Liver (tissue), 9 donors: ENCODE measurements around the gene PRPSAP2. TPM values are rescaled to one million over a fixed set of nuclear protein-coding genes. Genes with fewer than 3 reads are reported as not detected.

Experiments used
- DNase-seq: peaks from one replicate; pipeline ENCODE4 v3.0.0-alpha.2; 2017; ENCODE audit warnings: low spot score
- H3K27ac ChIP-seq, 2 donors: one replicate each; pipeline ENCODE4 v1.7.0; 2013; ENCODE audit warnings: inconsistent platforms in 2 of 2, low read length in 2 of 2, control low read depth in 1 of 2, low read depth in 1 of 2, mild to moderate bottlenecking in 1 of 2
- H3K27me3 ChIP-seq, 4 donors: one replicate each; pipeline versions ENCODE4 v1.6.1 to v1.7.0; 2013; ENCODE audit warnings: low read length in 3 of 4, inconsistent platforms in 1 of 4, mild to moderate bottlenecking in 1 of 4, moderate library complexity in 1 of 4; ENCODE audit not compliant: control insufficient read depth in 4 of 4, insufficient read depth in 4 of 4
- H3K36me3 ChIP-seq, 4 donors: one replicate each; pipeline versions ENCODE4 v1.6.1 to v1.7.0; 2013; ENCODE audit warnings: low read length in 3 of 4, mild to moderate bottlenecking in 3 of 4, low read depth in 1 of 4, moderate library complexity in 1 of 4; ENCODE audit not compliant: control insufficient read depth in 4 of 4, insufficient read depth in 3 of 4
- H3K4me1 ChIP-seq, 4 donors: one replicate each; pipeline versions ENCODE4 v1.6.1 to v1.7.0; 2013; ENCODE audit warnings: low read length in 3 of 4, mild to moderate bottlenecking in 3 of 4, moderate library complexity in 1 of 4; ENCODE audit not compliant: control insufficient read depth in 4 of 4, insufficient read depth in 4 of 4
- H3K4me3 ChIP-seq, 3 donors: one replicate each; pipeline versions ENCODE4 v1.6.1 to v1.7.0; 2013; ENCODE audit warnings: low read length in 3 of 3, control low read depth in 1 of 3, low read depth in 1 of 3, mild to moderate bottlenecking in 1 of 3
- H3K9ac ChIP-seq, 2 donors: one replicate each; pipeline ENCODE4 v1.7.0; 2013; ENCODE audit warnings: low read length in 2 of 2, mild to moderate bottlenecking in 2 of 2, moderate library complexity in 2 of 2, control low read depth in 1 of 2, low read depth in 1 of 2
- H3K9me3 ChIP-seq, 4 donors: one replicate each; pipeline versions ENCODE4 v1.6.1 to v1.7.0; 2013; ENCODE audit warnings: low read length in 3 of 4; ENCODE audit not compliant: control insufficient read depth in 4 of 4
- FOXA1 ChIP-seq: IDR thresholded peaks from 2 replicates; pipeline ENCODE4 v1.6.1; 2016; ENCODE audit warnings: antibody characterized with exemption
- FOXA2 ChIP-seq: IDR thresholded peaks from 2 replicates; pipeline ENCODE4 v1.6.1; 2016; ENCODE audit warnings: antibody characterized with exemption
- GABPA ChIP-seq, 2 donors: IDR thresholded peaks in 1 of 2; conservative IDR thresholded peaks in 1 of 2; 2 replicates each; pipeline ENCODE4 v1.6.1; 2016; ENCODE audit warnings: antibody characterized with exemption in 2 of 2, mild to moderate bottlenecking in 1 of 2, moderate library complexity in 1 of 2
- HNF4A ChIP-seq, 2 donors: conservative IDR thresholded peaks; 2 replicates each; pipeline ENCODE4 v1.6.1; 2016; ENCODE audit warnings: antibody characterized with exemption in 2 of 2, mild to moderate bottlenecking in 2 of 2
- HNF4G ChIP-seq: IDR thresholded peaks from 2 replicates; pipeline ENCODE4 v1.6.1; 2016; ENCODE audit warnings: antibody characterized with exemption
- JUND ChIP-seq, 2 donors: IDR thresholded peaks; 2 replicates each; pipeline ENCODE4 v1.6.1; 2016; ENCODE audit warnings: antibody characterized with exemption in 2 of 2
- NR2F2 ChIP-seq: IDR thresholded peaks from 2 replicates; pipeline ENCODE4 v1.6.1; 2016; ENCODE audit warnings: antibody characterized with exemption
- RAD21 ChIP-seq, 2 donors: IDR thresholded peaks; 2 replicates each; pipeline ENCODE4 v1.6.1; 2016; ENCODE audit warnings: antibody characterized with exemption in 2 of 2, mild to moderate bottlenecking in 2 of 2
- RXRA ChIP-seq, 2 donors: IDR thresholded peaks; 2 replicates each; pipeline ENCODE4 v1.6.1; 2017 to 2018; ENCODE audit warnings: antibody characterized with exemption in 2 of 2, mild to moderate bottlenecking in 1 of 2
- SP1 ChIP-seq: IDR thresholded peaks from 2 replicates; pipeline ENCODE4 v1.6.1; 2018; ENCODE audit warnings: antibody characterized with exemption, mild to moderate bottlenecking
- TAF1 ChIP-seq: conservative IDR thresholded peaks from 2 replicates; pipeline ENCODE4 v1.6.1; 2016; ENCODE audit warnings: antibody characterized with exemption, mild to moderate bottlenecking
- YY1 ChIP-seq: IDR thresholded peaks from 2 replicates; pipeline ENCODE4 v1.6.1; 2016; ENCODE audit warnings: antibody characterized with exemption, mild to moderate bottlenecking
- WGBS: extraction: QIAGEN DNeasy Blood & Tissue Kit; methylation state at CpG from one replicate; pipeline ENCODE4 v1.1.7; 2013; 5-methylcytosine and 5-hydroxymethylcytosine counted together
- polyA plus RNA-seq, 2 donors: library from polyadenylated mRNA; stranded (reverse) in 1 of 2; unstranded in 1 of 2; fragments of 200-250 nt in 1 of 2; fragments of >200 nt in 1 of 2; fragmentation: Nextera tagmentation in 1 of 2; extraction: Ambion mirVana in 1 of 2; gene quantifications; one replicate each; pipeline versions ENCODE4 v1.2.1 to v1.2.3, GENCODE V29; 2013 to 2015
- total RNA-seq, 2 donors: library from RNA; depleted of rRNA; stranded (reverse); fragments of >200 nt; gene quantifications; one replicate each; pipeline ENCODE4 v1.2.3, GENCODE V29; 2014
- TF ChIP-seq, protein P1 (sequence below): IDR thresholded peaks from 2 replicates; pipeline ENCODE4 v1.6.1; 2016; ENCODE audit warnings: antibody characterized with exemption
- TF ChIP-seq, protein P2 (sequence below): fragments of 150-350 bp; IDR thresholded peaks from 2 replicates; pipeline ENCODE4 v1.5.1; 2017; ENCODE audit warnings: improper control_type of control experiment, low read depth, low read length; ENCODE audit not compliant: missing input control
- TF ChIP-seq, protein P3 (sequence below): IDR thresholded peaks from 2 replicates; pipeline ENCODE4 v1.6.1; 2016; ENCODE audit warnings: antibody characterized with exemption
- TF ChIP-seq, protein P4 (sequence below): IDR thresholded peaks from 2 replicates; pipeline ENCODE4 v1.6.1; 2016; ENCODE audit warnings: antibody characterized with exemption, mild to moderate bottlenecking
- donor health status: healthy.
- donor health status: healthy.
- donor health status: healthy.
- donor health status: healthy.
- donor health status: healthy.

PRPSAP2 gene
- total and polyA plus RNA-seq, 4 donors = 10.2 to 31.4 (median 16.7) TPM

DNA sequence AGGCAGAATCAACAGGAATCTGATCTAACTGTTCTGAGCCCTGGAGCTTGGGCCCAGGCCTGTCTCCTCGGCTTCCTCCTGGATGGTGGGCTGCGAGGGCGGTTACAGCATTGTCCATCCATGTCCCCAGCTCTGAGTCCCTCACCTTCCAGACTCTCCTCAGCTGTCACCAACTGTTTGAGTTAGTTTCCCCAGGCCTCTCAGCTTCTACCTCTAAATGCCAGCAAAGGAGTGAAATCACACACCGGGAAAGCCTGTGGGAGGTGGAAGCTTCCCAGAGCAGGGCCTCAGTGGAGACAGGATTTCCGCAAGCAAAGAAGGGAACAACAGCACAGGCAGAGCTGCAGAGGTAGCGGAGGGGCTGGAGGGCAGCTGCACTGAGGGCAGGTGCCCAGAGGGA is 9.4 kb upstream of the PRPSAP2 start (continued):
- no peak for TF ChIP-seq HNF4A (conservative IDR thresholded peaks at IDR 0.05)

DNA sequence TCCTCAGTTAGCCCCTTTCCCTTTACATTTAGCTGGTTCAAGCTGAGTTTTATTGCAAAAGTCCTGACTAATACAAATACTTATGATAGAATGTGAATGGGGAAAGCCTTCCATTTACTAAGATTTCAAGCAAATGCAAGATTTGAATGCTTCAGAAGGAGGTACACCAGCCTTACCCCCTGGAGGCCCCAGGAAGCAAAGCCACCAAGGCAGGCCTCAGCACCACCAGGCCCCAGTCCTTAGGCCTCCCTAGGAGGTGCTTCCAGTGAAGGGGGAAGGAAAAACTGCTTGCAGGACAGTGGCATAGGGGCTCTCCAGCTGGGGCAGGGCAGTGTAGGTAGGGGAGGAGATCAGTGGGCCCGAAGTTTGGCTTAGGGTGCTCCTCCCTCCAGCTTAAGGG is 7.3 kb upstream of the PRPSAP2 start:
- Histone ChIP-seq H3K27me3 (no peaks in the 10 kb centered on the region), H3K4me1 (peaks cover under 1 to 3% (median 1%) of the 10 kb centered on the region in 4 donors), H3K27ac (no peak overlapping the region), H3K9me3 (no peaks in the 10 kb centered on the region), H3K9ac (no peak overlapping the region), H3K36me3 (no peaks in the 10 kb centered on the region), H3K4me3 (no peak overlapping the region)
- 93% methylated on average over 1 of the region's 1 CpG for WGBS
- TF ChIP-seq, protein P1, sequence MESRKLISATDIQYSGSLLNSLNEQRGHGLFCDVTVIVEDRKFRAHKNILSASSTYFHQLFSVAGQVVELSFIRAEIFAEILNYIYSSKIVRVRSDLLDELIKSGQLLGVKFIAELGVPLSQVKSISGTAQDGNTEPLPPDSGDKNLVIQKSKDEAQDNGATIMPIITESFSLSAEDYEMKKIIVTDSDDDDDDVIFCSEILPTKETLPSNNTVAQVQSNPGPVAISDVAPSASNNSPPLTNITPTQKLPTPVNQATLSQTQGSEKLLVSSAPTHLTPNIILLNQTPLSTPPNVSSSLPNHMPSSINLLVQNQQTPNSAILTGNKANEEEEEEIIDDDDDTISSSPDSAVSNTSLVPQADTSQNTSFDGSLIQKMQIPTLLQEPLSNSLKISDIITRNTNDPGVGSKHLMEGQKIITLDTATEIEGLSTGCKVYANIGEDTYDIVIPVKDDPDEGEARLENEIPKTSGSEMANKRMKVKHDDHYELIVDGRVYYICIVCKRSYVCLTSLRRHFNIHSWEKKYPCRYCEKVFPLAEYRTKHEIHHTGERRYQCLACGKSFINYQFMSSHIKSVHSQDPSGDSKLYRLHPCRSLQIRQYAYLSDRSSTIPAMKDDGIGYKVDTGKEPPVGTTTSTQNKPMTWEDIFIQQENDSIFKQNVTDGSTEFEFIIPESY = no peak
- no peak for TF ChIP-seq JUND (IDR thresholded peaks at IDR 0.05)
- no peak for TF ChIP-seq RXRA (IDR thresholded peaks at IDR 0.05)
- TF ChIP-seq, protein P2, sequence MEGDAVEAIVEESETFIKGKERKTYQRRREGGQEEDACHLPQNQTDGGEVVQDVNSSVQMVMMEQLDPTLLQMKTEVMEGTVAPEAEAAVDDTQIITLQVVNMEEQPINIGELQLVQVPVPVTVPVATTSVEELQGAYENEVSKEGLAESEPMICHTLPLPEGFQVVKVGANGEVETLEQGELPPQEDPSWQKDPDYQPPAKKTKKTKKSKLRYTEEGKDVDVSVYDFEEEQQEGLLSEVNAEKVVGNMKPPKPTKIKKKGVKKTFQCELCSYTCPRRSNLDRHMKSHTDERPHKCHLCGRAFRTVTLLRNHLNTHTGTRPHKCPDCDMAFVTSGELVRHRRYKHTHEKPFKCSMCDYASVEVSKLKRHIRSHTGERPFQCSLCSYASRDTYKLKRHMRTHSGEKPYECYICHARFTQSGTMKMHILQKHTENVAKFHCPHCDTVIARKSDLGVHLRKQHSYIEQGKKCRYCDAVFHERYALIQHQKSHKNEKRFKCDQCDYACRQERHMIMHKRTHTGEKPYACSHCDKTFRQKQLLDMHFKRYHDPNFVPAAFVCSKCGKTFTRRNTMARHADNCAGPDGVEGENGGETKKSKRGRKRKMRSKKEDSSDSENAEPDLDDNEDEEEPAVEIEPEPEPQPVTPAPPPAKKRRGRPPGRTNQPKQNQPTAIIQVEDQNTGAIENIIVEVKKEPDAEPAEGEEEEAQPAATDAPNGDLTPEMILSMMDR = no peak
- no peak for TF ChIP-seq HNF4G
- no peak for TF ChIP-seq RAD21 (IDR thresholded peaks at IDR 0.05)
- no peak for TF ChIP-seq TAF1
- TF ChIP-seq, protein P3, sequence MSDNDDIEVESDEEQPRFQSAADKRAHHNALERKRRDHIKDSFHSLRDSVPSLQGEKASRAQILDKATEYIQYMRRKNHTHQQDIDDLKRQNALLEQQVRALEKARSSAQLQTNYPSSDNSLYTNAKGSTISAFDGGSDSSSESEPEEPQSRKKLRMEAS = no peak
- TF ChIP-seq FOXA2 = no peak
- TF ChIP-seq FOXA1 = no peak
- no peak for TF ChIP-seq GABPA (IDR thresholded peaks at IDR 0.05 in 1 of 2, conservative IDR thresholded peaks at IDR 0.05 in 1 of 2)
- no peak for TF ChIP-seq YY1
- TF ChIP-seq, protein P4, sequence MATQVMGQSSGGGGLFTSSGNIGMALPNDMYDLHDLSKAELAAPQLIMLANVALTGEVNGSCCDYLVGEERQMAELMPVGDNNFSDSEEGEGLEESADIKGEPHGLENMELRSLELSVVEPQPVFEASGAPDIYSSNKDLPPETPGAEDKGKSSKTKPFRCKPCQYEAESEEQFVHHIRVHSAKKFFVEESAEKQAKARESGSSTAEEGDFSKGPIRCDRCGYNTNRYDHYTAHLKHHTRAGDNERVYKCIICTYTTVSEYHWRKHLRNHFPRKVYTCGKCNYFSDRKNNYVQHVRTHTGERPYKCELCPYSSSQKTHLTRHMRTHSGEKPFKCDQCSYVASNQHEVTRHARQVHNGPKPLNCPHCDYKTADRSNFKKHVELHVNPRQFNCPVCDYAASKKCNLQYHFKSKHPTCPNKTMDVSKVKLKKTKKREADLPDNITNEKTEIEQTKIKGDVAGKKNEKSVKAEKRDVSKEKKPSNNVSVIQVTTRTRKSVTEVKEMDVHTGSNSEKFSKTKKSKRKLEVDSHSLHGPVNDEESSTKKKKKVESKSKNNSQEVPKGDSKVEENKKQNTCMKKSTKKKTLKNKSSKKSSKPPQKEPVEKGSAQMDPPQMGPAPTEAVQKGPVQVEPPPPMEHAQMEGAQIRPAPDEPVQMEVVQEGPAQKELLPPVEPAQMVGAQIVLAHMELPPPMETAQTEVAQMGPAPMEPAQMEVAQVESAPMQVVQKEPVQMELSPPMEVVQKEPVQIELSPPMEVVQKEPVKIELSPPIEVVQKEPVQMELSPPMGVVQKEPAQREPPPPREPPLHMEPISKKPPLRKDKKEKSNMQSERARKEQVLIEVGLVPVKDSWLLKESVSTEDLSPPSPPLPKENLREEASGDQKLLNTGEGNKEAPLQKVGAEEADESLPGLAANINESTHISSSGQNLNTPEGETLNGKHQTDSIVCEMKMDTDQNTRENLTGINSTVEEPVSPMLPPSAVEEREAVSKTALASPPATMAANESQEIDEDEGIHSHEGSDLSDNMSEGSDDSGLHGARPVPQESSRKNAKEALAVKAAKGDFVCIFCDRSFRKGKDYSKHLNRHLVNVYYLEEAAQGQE = no peak
- no peak for TF ChIP-seq NR2F2
- no peak for DNase-seq

DNA sequence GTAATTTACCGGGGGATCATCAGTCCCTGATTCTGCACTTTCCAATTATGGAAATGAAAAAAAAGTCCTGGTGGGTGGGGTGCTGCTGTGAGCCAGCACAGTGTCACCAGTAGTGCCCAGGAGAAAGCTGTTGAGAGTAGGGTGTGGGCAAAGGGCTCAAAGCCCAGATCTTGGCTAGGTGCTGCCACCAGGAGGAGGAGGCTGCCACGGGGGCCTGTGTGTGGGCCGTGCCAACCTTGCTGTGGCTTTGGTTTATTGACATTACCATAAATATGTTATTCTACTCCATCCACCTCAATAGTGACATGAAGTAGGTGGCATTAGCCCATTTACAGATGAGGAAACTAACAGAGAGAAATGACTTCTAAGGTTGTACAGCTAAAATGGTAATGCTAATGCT is 6.7 kb upstream of the PRPSAP2 start:
- Histone ChIP-seq H3K9ac (no peak overlapping the region), H3K27me3 (no peaks in the 10 kb centered on the region), H3K4me1 (peaks cover 2 to 5% (median 3%) of the 10 kb centered on the region in 4 donors), H3K4me3 (no peak overlapping the region), H3K36me3 (no peaks in the 10 kb centered on the region), H3K27ac (no peak overlapping the region), H3K9me3 (no peaks in the 10 kb centered on the region)
- 86% methylated on average over 3 of the region's 3 CpGs for WGBS
- DNase-seq = no peak
- TF ChIP-seq SP1 = no peak
